RWPE1 (cell line): Measurements from ENCODE around the gene SLC16A1.
A peak's percentile ranks its signal among the peaks of the same experiment; 100 is the strongest.

Experiments used
- CTCF ChIA-PET: fragments of 350-600 bp; sonication (Branson Sonifier 250); formaldehyde crosslinking; extraction: SDS; loops from one replicate; lab custom pipeline; 2021; lab: Yijun Ruan, JAX
- POLR2A ChIA-PET: fragments of 400-600 bp; formaldehyde crosslinking; extraction: SDS; loops from one replicate; lab custom pipeline; 2020; ENCODE audit warnings: antibody characterized with exemption; ENCODE audit not compliant: low non-redundant PET; lab: Yijun Ruan, JAX
- DNase-seq: peaks from one replicate; pipeline ENCODE4 v3.0.0; 2012; ENCODE audit warnings: low spot score
- H3K27ac ChIP-seq: fragments of 450-650 bp; 2 replicates; pipeline ENCODE4 v1.5.1; 2017
- TF ChIP-seq, protein P1 (sequence below): fragments of 450-650 bp; conservative IDR thresholded peaks from 2 replicates; pipeline ENCODE4 v1.5.1; 2017; ENCODE audit warnings: low read depth, mild to moderate bottlenecking

SLC16A1 gene

GRCh38 chr1:112927462-112927990 is 28.5 kb downstream of the SLC16A1 start:
- POLR2A ChIA-PET, result no interaction called here
- DNase-seq, result no peak
- H3K27ac ChIP-seq, result no peak overlapping the region
- CTCF ChIA-PET, result no interaction called here
- TF ChIP-seq, protein P1, sequence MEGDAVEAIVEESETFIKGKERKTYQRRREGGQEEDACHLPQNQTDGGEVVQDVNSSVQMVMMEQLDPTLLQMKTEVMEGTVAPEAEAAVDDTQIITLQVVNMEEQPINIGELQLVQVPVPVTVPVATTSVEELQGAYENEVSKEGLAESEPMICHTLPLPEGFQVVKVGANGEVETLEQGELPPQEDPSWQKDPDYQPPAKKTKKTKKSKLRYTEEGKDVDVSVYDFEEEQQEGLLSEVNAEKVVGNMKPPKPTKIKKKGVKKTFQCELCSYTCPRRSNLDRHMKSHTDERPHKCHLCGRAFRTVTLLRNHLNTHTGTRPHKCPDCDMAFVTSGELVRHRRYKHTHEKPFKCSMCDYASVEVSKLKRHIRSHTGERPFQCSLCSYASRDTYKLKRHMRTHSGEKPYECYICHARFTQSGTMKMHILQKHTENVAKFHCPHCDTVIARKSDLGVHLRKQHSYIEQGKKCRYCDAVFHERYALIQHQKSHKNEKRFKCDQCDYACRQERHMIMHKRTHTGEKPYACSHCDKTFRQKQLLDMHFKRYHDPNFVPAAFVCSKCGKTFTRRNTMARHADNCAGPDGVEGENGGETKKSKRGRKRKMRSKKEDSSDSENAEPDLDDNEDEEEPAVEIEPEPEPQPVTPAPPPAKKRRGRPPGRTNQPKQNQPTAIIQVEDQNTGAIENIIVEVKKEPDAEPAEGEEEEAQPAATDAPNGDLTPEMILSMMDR, result no peak

DNA sequence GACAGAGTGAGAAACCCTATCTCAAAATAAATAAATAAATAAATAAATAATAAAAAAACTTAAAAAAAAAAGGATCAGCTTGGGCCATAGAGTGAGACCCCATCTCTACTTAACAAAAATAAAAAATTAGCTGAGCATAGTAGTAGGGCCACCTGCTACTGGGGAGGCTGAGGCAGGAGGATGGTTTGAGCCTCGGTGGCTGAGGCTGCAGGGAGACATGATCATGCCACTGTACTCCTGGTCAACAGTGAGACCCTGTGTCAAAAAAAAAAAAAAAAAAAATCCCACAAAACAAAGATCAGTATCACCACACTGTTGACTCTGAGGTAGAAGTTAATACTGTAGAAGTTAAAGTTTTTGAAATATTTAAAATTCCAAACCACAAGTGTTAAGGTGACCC is 29.1 kb downstream of the SLC16A1 start:
- CTCF ChIA-PET, result interaction anchor here (0.6 kb wide), 1 partner anchor 151 kb away, joined by 3 read pairs; no protein-coding TSS in a partner anchor
- no peak overlapping the region for H3K27ac ChIP-seq
- TF ChIP-seq, protein P1, result no peak
- POLR2A ChIA-PET, result no interaction called here
- no peak for DNase-seq

GRCh38 chr1:112925015-112925414 is 31.0 kb downstream of the SLC16A1 start:
- no peak overlapping the region for H3K27ac ChIP-seq
- no peak for DNase-seq
- TF ChIP-seq, protein P1, result no peak
- ChIA-PET POLR2A (no interaction called here), CTCF (no interaction called here)

DNA sequence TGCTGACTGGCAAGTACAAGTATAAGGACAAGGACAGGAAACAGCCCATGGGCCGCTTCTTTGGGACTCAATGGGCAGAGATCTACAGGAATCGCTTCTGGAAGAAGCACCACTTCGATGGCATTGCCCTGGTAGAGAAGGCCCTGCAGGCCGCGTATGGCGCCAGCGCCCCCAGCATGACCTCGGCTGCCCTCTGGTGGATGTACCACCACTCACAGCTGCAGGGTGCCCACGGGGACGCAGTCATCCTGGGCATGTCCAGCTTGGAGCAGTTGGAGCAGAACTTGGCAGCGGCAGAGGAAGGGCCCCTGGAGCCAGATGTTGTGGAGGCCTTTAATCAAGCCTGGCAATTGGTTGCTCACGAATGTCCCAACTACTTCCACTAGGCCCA is 32.0 kb downstream of the SLC16A1 start:
- CTCF ChIA-PET, result no interaction called here
- H3K27ac ChIP-seq, result 0 out of 2 replicates have a peak overlapping the region, but pooled peaks have one; percentile 10
- TF ChIP-seq, protein P1, result no peak
- DNase-seq, result no peak
- POLR2A ChIA-PET, result no interaction called here

DNA sequence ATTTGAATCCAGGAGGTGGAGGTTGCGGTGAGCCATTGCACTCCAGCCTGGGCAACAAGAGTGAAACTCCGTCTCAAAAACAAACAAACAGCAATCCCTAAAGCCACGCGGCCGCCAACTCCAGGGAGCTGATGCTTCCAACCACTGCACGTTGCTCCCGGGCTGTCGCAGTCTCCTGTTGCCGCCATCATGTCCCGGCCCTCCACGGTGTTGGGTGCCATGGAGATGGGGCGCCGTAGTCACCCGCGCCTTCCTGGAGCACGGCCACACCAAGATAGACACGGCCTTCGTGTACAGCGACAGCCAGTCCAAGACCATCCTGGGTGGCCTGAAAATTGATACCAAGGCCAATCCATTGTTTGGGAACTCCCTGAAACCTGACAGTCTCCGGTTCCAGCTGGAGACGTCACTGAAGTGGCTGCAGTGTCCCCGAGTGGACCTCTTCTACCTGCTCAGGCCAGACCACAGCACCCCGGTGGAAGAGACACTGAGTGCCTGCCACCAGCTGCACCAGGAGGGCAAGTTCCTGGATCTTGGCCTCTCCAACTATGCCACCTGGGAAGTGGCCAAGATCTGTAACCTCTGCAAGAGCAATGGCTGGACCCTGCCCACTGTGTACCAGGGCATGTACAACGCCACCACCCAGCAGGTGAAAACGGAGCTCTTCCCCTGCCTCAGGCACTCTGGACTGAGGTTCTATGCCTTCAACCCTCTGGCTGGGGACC is 32.6 kb downstream of the SLC16A1 start:
- TF ChIP-seq, protein P1, result no peak
- ChIA-PET POLR2A (no interaction called here), CTCF (interaction anchor here (0.7 kb wide), 1 partner anchor 49 kb away, joined by 3 read pairs; no protein-coding TSS in a partner anchor)

DNA sequence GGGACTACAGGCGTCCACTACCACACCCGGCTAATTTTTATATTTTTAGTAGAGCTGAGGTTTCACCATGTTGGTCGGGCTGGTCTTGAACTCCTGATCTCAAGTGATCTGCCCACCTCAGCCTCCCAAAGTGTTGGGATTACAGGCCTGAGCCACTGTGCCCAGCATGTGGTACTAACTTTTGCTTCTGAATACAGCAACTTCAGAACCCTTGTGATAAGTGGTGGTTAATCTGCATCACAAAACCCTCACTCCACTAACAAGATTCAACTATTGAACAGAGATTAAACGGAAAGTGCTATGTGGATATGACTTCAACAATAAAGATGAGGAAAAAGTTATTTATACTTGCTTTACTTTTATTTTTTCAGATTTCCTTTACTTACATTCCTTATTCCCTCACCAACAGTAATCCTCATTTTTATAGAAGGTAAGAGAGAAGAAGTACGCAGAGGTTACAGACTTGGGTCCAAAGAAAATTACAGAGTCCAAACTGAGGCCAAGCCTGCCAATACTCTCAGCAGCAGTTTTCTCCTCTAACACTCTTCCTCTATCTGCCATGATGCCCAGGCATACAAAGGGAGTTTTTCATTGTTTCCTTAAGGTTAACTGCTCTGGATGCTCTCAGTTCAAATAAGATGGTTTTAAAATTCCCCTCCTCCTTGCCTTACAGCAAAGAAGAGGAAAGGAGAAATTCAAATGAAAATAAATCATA is 44.3 kb downstream of the SLC16A1 start:
- CTCF ChIA-PET, result interaction anchor here (0.9 kb wide), 1 partner anchor 12 kb away, joined by 3 read pairs; no protein-coding TSS in a partner anchor
- POLR2A ChIA-PET, result no interaction called here
- DNase-seq, result no peak
- no peak overlapping the region for H3K27ac ChIP-seq
- TF ChIP-seq, protein P1, result no peak

More for the DNA sequence above, 32.6 kb downstream of the SLC16A1 start:
- H3K27ac ChIP-seq, result 0 out of 2 replicates have a peak overlapping the region, but pooled peaks have one; percentile 10
- no peak for DNase-seq
